Activated gamma-delta T cell treated with Interleukin-2 at 50 U/mL for 16 hours (primary cell): ENCODE data around the gene RPUSD2.
"Not testable (repeated sequence)": the region's sequence is repeated elsewhere in the genome, so short reads cannot be mapped to it uniquely, and the experiment has no call there.

Experiments used
- DNase-seq: peaks from one replicate; pipeline ENCODE4 v3.0.0-alpha.2; 2020

The RPUSD2 gene

GRCh38 chr15:40565333-40566238, 3.5 kb upstream of the RPUSD2 start:
- DNase-seq, result no peak

GRCh38 chr15:40567111-40567510, 2.0 kb upstream of the RPUSD2 start:
- DNase-seq, result no peak

- DNase-seq, result no peak
These were observed 6.0 kb downstream of the RPUSD2 start for GRCh38 chr15:40575113-40575512.

GRCh38 chr15:40576914-40577313, 7.8 kb downstream of the RPUSD2 start:
- not testable (repeated sequence) for DNase-seq

- no peak for DNase-seq
These were observed 9.8 kb downstream of the RPUSD2 start for GRCh38 chr15:40578892-40579291.

- DNase-seq, result not testable (repeated sequence)
These were observed 12.7 kb downstream of the RPUSD2 start for GRCh38 chr15:40581796-40582195.

GRCh38 chr15:40582726-40583246, 13.7 kb downstream of the RPUSD2 start:
- no peak for DNase-seq

- DNase-seq, result no peak
These were observed 15.1 kb downstream of the RPUSD2 start for GRCh38 chr15:40584191-40584590.

GRCh38 chr15:40590667-40591050, 21.6 kb downstream of the RPUSD2 start:
- no peak for DNase-seq

- no peak for DNase-seq
These were observed 22.3 kb downstream of the RPUSD2 start for GRCh38 chr15:40591389-40591788.

- DNase-seq, result no peak
These were observed 24.1 kb downstream of the RPUSD2 start for GRCh38 chr15:40593165-40593564.

- DNase-seq, result peak; percentile 83
These were observed 24.7 kb downstream of the RPUSD2 start, which contains the start of gene KNL1 for GRCh38 chr15:40593588-40594428. TSS of gene KNL1 (plus strand) at chr15:40594249. CDS start at chr15:40602932, 8,683 bp downstream.

- peak; percentile 17 for DNase-seq
These were observed 25.3 kb downstream of the RPUSD2 start for GRCh38 chr15:40594429-40594836.

GRCh38 chr15:40595219-40595618, 26.1 kb downstream of the RPUSD2 start:
- DNase-seq, result no peak

- no peak for DNase-seq
These were observed 26.7 kb downstream of the RPUSD2 start for GRCh38 chr15:40595773-40596172.

- DNase-seq, result no peak
These were observed 27.9 kb downstream of the RPUSD2 start for GRCh38 chr15:40597024-40597423.

GRCh38 chr15:40598126-40598525, 29.0 kb downstream of the RPUSD2 start:
- DNase-seq, result no peak

- DNase-seq, result no peak
These were observed 29.6 kb downstream of the RPUSD2 start for GRCh38 chr15:40598672-40599071.

GRCh38 chr15:40600956-40601355, 31.9 kb downstream of the RPUSD2 start:
- no peak for DNase-seq

- DNase-seq, result no peak
These were observed 34.8 kb downstream of the RPUSD2 start for GRCh38 chr15:40603935-40604334.

- DNase-seq, result no peak
These were observed 44.0 kb downstream of the RPUSD2 start for GRCh38 chr15:40613080-40613479.

- DNase-seq, result no peak
These were observed 48.9 kb downstream of the RPUSD2 start for GRCh38 chr15:40618023-40618422.

GRCh38 chr15:40618906-40619305, 49.8 kb downstream of the RPUSD2 start:
- no peak for DNase-seq
